Vagina (tissue), 2 donors: ENCODE measurements around the gene KLHL29. TPM values are rescaled to one million over a fixed set of nuclear protein-coding genes. Genes with fewer than 3 reads are reported as not detected.

Source experiments
- DNase-seq, 2 donors: peaks; one replicate each; pipeline ENCODE4 v3.0.0-alpha.2; 2017; ENCODE audit errors: extremely low spot score in 2 of 2
- H3K27ac ChIP-seq: fragments of 200-600 bp; sonication (generic); one replicate; pipeline ENCODE4 v1.5.1; 2019
- H3K27me3 ChIP-seq: fragments of 200-600 bp; sonication (generic); one replicate; pipeline ENCODE4 v1.5.1; 2019
- H3K36me3 ChIP-seq, 2 donors: fragments of 200-600 bp; sonication (generic); one replicate each; pipeline ENCODE4 v1.5.1; 2017 to 2019
- H3K4me1 ChIP-seq: fragments of 200-600 bp; sonication (generic); one replicate; pipeline ENCODE4 v1.5.1; 2019
- H3K4me3 ChIP-seq, 2 donors: fragments of 200-600 bp; sonication (generic); 1 replicate in 1 of 2; 2 replicates in 1 of 2; pipeline ENCODE4 v1.5.1; 2016 to 2019
- H3K9me3 ChIP-seq: fragments of 200-600 bp; sonication (generic); one replicate; pipeline ENCODE4 v1.5.1; 2019
- POLR2A ChIP-seq, 2 donors: fragments of 450-650 bp; IDR thresholded peaks; one replicate each; pipeline ENCODE4 v1.6.1; 2017; ENCODE audit warnings: antibody characterized with exemption in 2 of 2, mild to moderate bottlenecking in 2 of 2, moderate library complexity in 2 of 2
- POLR2AphosphoS5 ChIP-seq, 2 donors: sonication (generic); formaldehyde crosslinking; IDR thresholded peaks; one replicate each; pipeline ENCODE4 v1.9.0; 2017; ENCODE audit warnings: antibody characterized with exemption in 2 of 2, mild to moderate bottlenecking in 2 of 2, low read depth in 1 of 2; ENCODE audit not compliant: insufficient read depth in 1 of 2
- intact Hi-C: fragments of 100-400 bp; cut with DNase I; formaldehyde crosslinking; loops from one replicate; pipeline ENCODE4 v1.15.1; 2023
- total RNA-seq: library from RNA; depleted of rRNA; stranded (reverse); fragments of >200 nt; gene quantifications from one replicate; pipeline ENCODE4 v1.2.3, GENCODE V29; 2016
- TF ChIP-seq, protein P1 (sequence below), 3 experiments: fragments of 450-650 bp in 2 of 3; fragments of 200-600 bp in 1 of 3; sonication (generic) in 1 of 3; IDR thresholded peaks; one replicate each; pipeline ENCODE4 v1.5.1; 2017 to 2019; ENCODE audit warnings: antibody characterized with exemption in 3 of 3, mild to moderate bottlenecking in 2 of 3, moderate library complexity in 2 of 3

The KLHL29 gene
- total RNA-seq, 1 donor from 2014 or later, result 19.4 TPM

DNA sequence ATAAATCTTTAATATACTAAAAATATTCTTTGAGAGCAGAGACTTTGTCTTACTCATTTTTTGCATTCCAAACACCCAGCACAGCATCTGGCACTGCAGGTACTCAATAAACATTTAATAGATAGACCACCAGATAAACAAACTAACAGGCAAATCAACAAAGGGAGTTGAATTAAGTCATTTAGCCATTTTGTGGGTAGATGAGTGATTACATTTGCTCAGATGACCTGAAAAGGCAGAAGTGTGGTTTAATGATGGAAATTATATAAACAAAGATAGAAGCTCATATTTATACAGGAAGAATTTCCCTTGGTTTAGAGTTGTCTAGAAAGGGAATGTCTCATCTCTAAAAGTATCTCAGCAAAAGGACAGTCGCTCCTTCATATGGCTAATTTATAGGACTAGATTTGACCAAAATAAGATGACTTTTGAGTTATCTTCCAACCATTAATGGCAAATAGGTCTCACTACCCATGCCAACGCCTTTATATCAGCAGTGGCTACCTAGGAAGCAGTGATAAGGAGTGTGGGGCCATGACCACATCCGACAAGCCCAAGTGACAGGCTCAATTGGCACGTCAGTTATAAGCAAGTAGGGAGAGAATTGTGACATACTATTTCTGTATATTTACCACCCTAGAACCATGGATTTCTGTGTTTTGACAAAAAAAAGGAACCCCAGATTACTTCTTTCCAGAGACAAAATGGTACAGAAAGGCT lies 368.5 kb downstream of the KLHL29 start:
- Histone ChIP-seq H3K27me3 (no peaks in the 10 kb centered on the region), H3K36me3 (peaks cover 0 to 19% of the 10 kb centered on the region in 2 donors), H3K9me3 (no peaks in the 10 kb centered on the region), H3K4me1 (peaks cover 6% of the 10 kb centered on the region), H3K4me3 (no peak overlapping the region), H3K27ac (no peak overlapping the region)
- TF ChIP-seq, protein P1, sequence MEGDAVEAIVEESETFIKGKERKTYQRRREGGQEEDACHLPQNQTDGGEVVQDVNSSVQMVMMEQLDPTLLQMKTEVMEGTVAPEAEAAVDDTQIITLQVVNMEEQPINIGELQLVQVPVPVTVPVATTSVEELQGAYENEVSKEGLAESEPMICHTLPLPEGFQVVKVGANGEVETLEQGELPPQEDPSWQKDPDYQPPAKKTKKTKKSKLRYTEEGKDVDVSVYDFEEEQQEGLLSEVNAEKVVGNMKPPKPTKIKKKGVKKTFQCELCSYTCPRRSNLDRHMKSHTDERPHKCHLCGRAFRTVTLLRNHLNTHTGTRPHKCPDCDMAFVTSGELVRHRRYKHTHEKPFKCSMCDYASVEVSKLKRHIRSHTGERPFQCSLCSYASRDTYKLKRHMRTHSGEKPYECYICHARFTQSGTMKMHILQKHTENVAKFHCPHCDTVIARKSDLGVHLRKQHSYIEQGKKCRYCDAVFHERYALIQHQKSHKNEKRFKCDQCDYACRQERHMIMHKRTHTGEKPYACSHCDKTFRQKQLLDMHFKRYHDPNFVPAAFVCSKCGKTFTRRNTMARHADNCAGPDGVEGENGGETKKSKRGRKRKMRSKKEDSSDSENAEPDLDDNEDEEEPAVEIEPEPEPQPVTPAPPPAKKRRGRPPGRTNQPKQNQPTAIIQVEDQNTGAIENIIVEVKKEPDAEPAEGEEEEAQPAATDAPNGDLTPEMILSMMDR (IDR thresholded peaks at IDR 0.05), result no peak
- TF ChIP-seq POLR2AphosphoS5 (IDR thresholded peaks at IDR 0.05; ENCODE audit: insufficient read depth in 1 of 2, low read depth in 1 of 2), result no peak
- no peak for TF ChIP-seq POLR2A (IDR thresholded peaks at IDR 0.05)
- intact Hi-C loops, result no loop called here
- no peak for DNase-seq

DNA sequence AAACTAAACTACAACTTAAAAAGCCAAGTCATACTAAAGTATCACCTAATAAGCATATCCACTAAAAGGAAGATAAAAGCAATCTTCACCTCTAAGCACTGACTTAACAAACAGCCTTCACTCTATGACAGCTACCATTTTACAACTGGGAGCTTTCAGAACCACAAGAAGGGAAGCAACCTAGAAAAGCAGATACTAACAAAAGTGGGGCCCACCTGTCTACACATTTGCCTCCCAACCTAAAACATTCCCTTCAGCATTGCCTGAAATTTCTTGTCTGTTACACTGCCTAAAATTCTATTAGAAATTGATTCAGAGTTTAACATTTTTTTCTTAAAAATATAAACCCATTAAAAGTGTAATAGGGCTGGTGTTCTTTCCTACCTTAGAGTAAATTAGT lies 370.0 kb downstream of the KLHL29 start:
- TF ChIP-seq, protein P1 (IDR thresholded peaks at IDR 0.05), result no peak
- TF ChIP-seq POLR2A (IDR thresholded peaks at IDR 0.05), result no peak
- Histone ChIP-seq H3K4me1 (peaks cover 6% of the 10 kb centered on the region), H3K36me3 (peaks cover 0 to 19% of the 10 kb centered on the region in 2 donors), H3K27ac (no peak overlapping the region), H3K9me3 (no peaks in the 10 kb centered on the region), H3K4me3 (no peak overlapping the region), H3K27me3 (no peaks in the 10 kb centered on the region)
- intact Hi-C loops, result no loop called here
- DNase-seq, result no peak

DNA sequence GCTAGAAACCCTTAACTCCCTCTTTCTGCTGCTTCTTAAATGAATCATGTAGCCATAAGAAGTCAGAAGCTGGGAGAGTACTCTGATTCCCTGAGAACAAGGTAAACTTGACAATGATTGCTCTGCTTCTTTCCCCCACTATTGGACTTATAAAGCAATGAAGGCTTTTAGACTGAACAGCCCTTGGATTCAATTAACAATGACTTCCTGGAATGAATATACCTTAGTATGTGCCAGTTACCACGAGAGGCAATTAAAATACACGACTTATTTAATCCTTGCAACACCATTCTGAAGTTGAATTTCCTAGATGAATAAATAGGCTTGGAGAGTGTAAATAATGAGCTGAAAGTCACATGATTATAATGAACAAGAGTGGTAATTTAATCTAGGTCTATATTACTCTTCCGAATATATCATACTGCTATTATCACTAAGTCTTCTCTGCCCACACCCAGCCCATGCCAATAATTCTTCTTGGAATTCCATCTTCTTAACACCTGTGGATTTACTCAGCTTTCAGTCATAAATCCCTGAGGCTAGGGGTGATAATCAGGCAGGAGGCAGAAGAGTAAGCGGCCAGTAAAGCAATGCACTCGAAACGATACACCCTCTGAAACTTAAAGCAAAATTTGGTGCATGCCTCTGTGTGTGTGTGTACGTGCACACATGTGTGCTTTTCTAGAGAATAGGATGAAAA lies 371.8 kb downstream of the KLHL29 start:
- Histone ChIP-seq H3K4me3 (no peak overlapping the region), H3K36me3 (peaks cover 0 to 7% of the 10 kb centered on the region in 2 donors), H3K27ac (no peak overlapping the region), H3K9me3 (no peaks in the 10 kb centered on the region), H3K27me3 (no peaks in the 10 kb centered on the region), H3K4me1 (peaks cover 9% of the 10 kb centered on the region)
- intact Hi-C loops, result no loop called here
- no peak for DNase-seq
- no peak for TF ChIP-seq POLR2A (IDR thresholded peaks at IDR 0.05)
- no peak for TF ChIP-seq POLR2AphosphoS5 (IDR thresholded peaks at IDR 0.05; ENCODE audit: insufficient read depth in 1 of 2, low read depth in 1 of 2)
- TF ChIP-seq, protein P1 (IDR thresholded peaks at IDR 0.05), result no peak

DNA sequence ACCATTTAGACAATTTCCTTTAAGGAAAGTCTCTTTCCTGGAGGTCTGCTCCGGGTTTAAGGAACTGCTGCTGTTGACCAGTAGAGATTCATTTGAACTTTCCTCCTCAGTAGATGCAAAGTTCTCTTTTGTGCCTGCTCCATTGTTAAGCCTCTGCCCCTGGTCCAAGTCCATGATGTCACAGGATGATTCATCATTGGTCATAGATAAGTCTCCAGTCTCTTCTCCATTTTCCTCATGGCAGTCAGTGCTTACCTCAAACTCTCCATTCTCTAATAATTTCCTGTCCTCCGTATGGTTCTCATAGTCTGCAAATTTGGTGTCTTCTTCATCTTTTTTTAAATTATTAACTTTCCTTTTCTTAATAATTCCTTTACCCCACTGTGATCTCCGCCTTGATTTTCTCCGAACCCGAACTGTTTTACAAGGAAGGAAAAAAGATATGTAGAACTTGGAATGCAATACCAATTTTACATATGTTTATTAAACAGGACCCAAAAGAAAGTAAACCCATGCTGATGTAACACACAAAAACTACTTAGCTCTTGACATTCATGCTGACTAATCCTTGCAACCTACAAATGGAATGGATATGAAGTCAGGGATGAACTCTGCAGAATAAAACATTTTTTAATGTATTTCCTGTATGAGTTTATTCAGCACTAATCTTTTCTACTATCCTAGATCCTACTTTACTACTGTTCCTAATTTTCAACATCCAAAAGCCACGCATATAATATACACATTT lies 372.9 kb downstream of the KLHL29 start:
- intact Hi-C loops, result no loop called here

More for the DNA sequence above, 372.9 kb downstream of the KLHL29 start:
- DNase-seq, result no peak
- Histone ChIP-seq H3K4me3 (no peak overlapping the region), H3K4me1 (peaks cover 13% of the 10 kb centered on the region), H3K27ac (no peak overlapping the region), H3K9me3 (no peaks in the 10 kb centered on the region), H3K36me3 (peaks cover 0 to 5% of the 10 kb centered on the region in 2 donors), H3K27me3 (no peaks in the 10 kb centered on the region)
- TF ChIP-seq POLR2A (IDR thresholded peaks at IDR 0.05) (no peak), POLR2AphosphoS5 (IDR thresholded peaks at IDR 0.05; ENCODE audit: insufficient read depth in 1 of 2, low read depth in 1 of 2) (no peak)
- TF ChIP-seq, protein P1 (IDR thresholded peaks at IDR 0.05), result no peak
